NCI-H1105 treated with DMSO at 0.1 percent for 48 hours (cell line): ENCODE measurements around the gene PCMT1.
A peak's percentile ranks its signal among the peaks of the same experiment; 100 is the strongest.
"Not testable (repeated sequence)": the region's sequence is repeated elsewhere in the genome, so short reads cannot be mapped to it uniquely, and the experiment has no call there.

Source experiments
- DNase-seq: peaks from one replicate; lab custom pipeline; 2025; lab: John Stamatoyannopoulos, UW

Gene PCMT1

DNA sequence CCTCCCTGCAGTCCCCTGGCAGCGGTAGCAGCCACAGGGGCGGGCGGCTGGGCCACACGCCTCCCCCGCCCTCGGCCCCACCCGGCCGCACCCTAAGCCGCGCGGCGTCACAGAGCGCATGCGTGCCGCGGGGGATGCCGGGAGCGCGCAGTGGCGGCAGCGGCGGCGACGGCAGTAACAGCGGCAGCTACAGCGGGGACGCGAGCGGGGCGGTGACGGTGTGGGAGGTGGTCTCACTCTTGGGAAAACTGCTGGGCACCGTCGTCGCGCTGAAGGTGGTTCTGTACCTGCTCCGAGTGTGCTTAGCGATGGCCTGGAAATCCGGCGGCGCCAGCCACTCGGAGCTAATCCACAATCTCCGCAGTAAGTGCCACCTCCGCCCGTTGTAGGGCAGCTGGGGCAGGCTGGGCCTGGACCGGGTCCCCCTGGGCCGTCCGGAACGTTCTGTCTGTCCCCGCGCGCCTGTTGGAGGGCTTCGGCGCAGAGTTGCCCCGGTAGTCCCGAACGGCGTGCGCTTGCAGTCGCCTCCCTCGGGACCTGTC lies at the start of gene PCMT1:
TSS of gene PCMT1 (plus strand) at position 148 of the 542 bp plus-strand sequence. CDS start at position 309, 161 bp downstream.
- peak; percentile 82 for DNase-seq

DNA sequence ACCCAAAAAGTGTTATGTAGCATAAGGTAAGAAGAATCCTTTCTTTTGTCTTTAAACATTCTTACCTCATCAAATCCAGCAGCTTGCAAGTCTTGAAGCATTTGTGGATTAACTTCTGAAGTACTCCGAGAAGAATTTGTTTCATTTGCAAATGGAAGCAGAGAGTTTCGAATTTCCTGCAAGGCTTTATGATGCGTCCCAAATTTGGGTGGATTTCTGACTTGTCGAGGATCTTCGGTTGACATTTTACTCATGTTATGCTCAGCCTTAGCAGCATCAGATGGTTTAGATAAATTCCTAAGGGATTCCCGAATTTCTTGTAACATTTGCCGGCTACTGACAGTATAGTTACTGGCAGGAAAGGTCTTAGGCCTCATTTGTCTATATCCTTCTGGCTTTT lies 47.8 kb upstream of the PCMT1 start:
- DNase-seq, result no peak

GRCh38 chr6:149711711-149712110 lies 37.8 kb upstream of the PCMT1 start:
- DNase-seq, result no peak

GRCh38 chr6:149714442-149714841 lies 35.1 kb upstream of the PCMT1 start:
- no peak for DNase-seq

- no peak for DNase-seq
Measured at GRCh38 chr6:149716181-149716963, 33.2 kb upstream of the PCMT1 start.

- DNase-seq, result no peak
Measured at GRCh38 chr6:149717255-149717587, 32.3 kb upstream of the PCMT1 start.

GRCh38 chr6:149717588-149718458 lies 31.7 kb upstream of the PCMT1 start, which contains the start of gene LATS1:
LATS1 (minus strand) TSS chr6:149718101; CDS start chr6:149702126, 15,975 bp downstream.
- peak; percentile 88 for DNase-seq

DNA sequence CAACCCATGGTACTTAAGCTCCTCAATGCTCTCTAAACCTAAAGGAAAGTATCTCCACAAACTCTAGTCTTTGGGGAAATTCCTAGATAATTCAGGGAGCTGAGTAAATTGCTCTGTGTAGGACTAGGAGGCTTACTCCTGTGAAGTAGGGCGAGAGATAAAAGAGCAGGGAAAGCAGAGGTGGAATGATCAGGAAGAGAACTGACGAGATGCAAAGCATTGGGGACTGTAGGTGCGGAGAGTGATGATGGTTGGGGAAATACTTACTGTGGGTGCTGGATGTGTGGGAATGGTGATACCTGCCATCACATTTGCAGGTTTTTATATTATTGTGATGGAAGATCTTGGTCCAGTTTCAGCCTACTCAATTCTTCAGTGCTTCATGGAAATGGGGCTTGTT lies 30.0 kb upstream of the PCMT1 start:
- no peak for DNase-seq

- no peak for DNase-seq
Measured at GRCh38 chr6:149723262-149723661, 26.3 kb upstream of the PCMT1 start.

DNA sequence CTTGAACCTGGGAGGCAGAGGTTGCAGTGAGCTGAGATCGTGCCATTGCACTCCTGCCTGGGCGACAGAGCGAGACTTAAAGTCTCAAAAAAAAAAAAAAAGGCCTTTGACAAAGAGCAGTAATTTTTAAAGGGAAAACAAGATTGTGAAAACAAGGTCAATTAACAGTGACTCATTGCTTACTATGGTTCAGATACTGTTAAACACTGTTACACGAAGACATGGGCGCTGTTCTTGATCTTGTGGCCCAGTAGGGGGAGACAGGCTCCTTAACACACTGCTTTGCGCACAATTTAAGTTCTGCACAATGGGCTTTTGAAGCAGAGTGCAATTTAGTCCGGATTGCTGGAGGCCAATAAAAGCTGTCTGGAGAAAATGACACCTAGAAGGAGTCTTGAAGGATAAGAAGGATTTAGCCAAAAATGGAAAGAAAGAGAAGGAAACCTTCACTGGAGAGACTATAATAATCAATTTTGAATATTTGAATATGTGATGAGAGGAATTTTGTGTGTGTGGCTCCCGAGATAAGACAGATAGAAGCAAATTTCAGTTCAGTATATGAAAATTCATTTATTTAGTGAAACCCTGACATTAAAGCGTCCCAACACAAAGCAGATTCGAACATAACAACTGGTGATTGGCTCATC lies 25.6 kb upstream of the PCMT1 start:
- DNase-seq, result peak; percentile 64

- no peak for DNase-seq
Measured at GRCh38 chr6:149725785-149726184, 23.8 kb upstream of the PCMT1 start.

DNA sequence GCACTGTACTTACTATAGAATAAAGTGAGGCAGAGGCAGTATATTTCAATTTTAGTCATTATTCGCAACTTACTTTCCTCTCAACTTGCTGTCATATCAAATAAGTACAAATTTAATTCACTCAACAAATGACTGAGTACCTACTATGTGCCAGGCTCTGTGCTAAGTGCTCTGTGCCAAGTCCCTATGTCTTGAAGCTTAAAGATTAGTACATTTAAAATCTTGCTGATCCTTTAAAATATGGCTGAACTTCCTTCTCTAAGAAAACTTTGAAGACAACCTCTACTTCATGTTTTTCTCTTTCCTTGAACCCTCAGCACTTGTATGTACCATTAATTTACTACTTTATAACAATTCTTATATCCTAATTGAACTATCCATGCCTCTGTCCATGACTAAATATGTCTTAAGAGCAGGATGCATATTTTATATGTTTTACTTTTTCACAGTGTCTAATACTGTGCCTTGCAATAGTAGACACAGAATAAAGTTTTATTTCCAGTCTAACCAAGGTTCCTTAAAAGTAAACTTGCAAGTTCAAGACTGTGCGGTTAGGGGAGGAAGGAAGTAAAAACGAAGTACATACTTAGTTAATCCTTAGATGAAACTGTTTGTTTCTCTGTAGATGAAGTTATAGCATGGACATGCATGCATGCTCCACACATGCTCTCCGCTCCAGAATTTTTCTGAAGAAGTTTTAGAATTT lies 21.6 kb upstream of the PCMT1 start:
- no peak for DNase-seq

DNA sequence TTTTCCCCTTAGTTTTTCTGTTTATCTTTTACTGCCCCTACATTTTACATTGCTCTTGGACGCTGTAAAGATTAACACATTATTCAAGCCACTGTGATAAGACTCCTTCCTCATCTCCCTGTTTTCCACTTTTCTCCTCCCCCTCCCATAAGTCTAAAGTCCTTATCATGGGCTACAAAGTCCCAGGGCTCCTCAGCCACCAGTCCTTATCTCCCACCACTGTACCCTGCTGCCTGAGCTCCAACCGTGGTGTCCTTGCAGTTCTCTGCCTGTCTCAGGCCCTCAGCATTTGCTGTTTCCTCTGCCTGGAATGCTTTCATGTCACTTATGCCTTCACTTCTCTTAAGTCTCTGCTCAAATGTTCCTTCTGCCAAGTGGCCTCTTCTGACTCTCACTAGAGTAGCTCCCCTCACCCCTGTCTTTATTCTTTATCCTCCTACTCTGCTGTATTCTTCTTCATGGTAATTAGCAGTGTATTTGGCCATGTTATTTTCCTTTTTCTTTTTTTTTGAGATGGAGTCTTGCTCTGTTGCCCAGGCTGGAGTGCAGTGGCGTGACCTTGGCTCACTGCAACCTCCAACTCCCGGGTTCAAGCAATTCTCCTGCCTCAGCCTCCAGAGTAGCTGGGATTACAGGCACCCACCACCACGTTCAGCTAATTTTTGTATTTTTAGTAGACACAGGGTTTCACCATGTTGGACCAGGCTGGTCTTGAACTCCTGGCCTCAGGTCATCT lies 20.9 kb upstream of the PCMT1 start:
- DNase-seq, result no peak

- DNase-seq, result no peak
Measured at GRCh38 chr6:149729824-149730223, 19.7 kb upstream of the PCMT1 start.

GRCh38 chr6:149733089-149733720 lies 16.3 kb upstream of the PCMT1 start:
- no peak for DNase-seq

GRCh38 chr6:149734915-149735314 lies 14.6 kb upstream of the PCMT1 start:
- no peak for DNase-seq

- DNase-seq, result not testable (repeated sequence)
Measured at GRCh38 chr6:149745252-149745651, 4.3 kb upstream of the PCMT1 start.

GRCh38 chr6:149746147-149746946 lies 3.2 kb upstream of the PCMT1 start, which contains the start of gene NUP43:
NUP43 (minus strand) TSS chr6:149746529; CDS start chr6:149746495, 34 bp downstream.
- peak; percentile 91 for DNase-seq

GRCh38 chr6:149749082-149749593 lies 403 bp upstream of the PCMT1 start:
- not testable (repeated sequence) for DNase-seq
